Fibroblast of villous mesenchyme (primary cell): ENCODE results near the gene CLASP1. TPM values are rescaled to one million over a fixed set of nuclear protein-coding genes. Genes with fewer than 3 reads are reported as not detected.
"Not testable (repeated sequence)": the region's sequence is repeated elsewhere in the genome, so short reads cannot be mapped to it uniquely, and the experiment has no call there.

Experiments
- DNase-seq: peaks from one replicate; pipeline ENCODE4 v3.0.0-alpha.2; 2010; ENCODE audit warnings: low read depth
- H3K4me3 ChIP-seq: 2 replicates; pipeline ENCODE4 v1.5.1; 2011; ENCODE audit warnings: low read depth, mild to moderate bottlenecking, low read length
- CTCF ChIP-seq: IDR thresholded peaks from 2 replicates; pipeline ENCODE4 v1.5.1; 2012; ENCODE audit warnings: low read depth, mild to moderate bottlenecking, low read length; ENCODE audit not compliant: insufficient read depth
- total RNA-seq: library from RNA; depleted of rRNA; stranded (reverse); fragments of >200 nt; gene quantifications from 2 replicates; pipeline ENCODE4 v1.2.3, GENCODE V29; 2012

CLASP1 gene
- total RNA-seq, 1 donor = 58.3 TPM

- no peak for TF ChIP-seq CTCF
- no peak overlapping the region for H3K4me3 ChIP-seq
- no peak for DNase-seq
Observed at GRCh38 chr2:121617042-121617599, 32.1 kb downstream of the CLASP1 start.

- no peak overlapping the region for H3K4me3 ChIP-seq
- no peak for TF ChIP-seq CTCF
- no peak for DNase-seq
Observed at GRCh38 chr2:121613774-121614173, 35.5 kb downstream of the CLASP1 start.

- no peak overlapping the region for H3K4me3 ChIP-seq
- DNase-seq = no peak
- no peak for TF ChIP-seq CTCF
Observed at GRCh38 chr2:121613152-121613551, 36.1 kb downstream of the CLASP1 start.

- no peak for TF ChIP-seq CTCF
- no peak for DNase-seq
- no peak overlapping the region for H3K4me3 ChIP-seq
Observed at GRCh38 chr2:121611730-121612705, 37.2 kb downstream of the CLASP1 start.

GRCh38 chr2:121611048-121611649 is 38.1 kb downstream of the CLASP1 start:
- not testable (repeated sequence) for DNase-seq, H3K4me3 ChIP-seq

- not testable (repeated sequence) for H3K4me3 ChIP-seq, DNase-seq
Observed at GRCh38 chr2:121610487-121610874, 38.8 kb downstream of the CLASP1 start.

- DNase-seq = peak; percentile 11
- TF ChIP-seq CTCF = no peak
- no peak overlapping the region for H3K4me3 ChIP-seq
Observed at GRCh38 chr2:121608967-121609366, 40.3 kb downstream of the CLASP1 start.
